A549 (cell line): ENCODE results near the gene PSME4. TPM values are rescaled to one million over a fixed set of nuclear protein-coding genes. Genes with fewer than 3 reads are reported as not detected.

Source experiments
- ATAC-seq, 2 experiments: fragments of 200-7000 bp in 1 of 2; fragments of >200 bp in 1 of 2; cut with Nextera tagmentation in 1 of 2; cut with Tn5 transposase in 1 of 2; 3 replicates each; pipeline versions ENCODE4 v1.8.0 to v1.9.1; 2018 to 2020; ENCODE audit warnings: mild to moderate bottlenecking in 1 of 2, moderate library complexity in 1 of 2
- CTCF ChIA-PET: fragments of 300-600 bp; sonication (Branson Sonifier 250); formaldehyde crosslinking; extraction: SDS; loops from one replicate; lab custom pipeline; 2021; ENCODE audit warnings: antibody characterized with exemption, inconsistent platforms; lab: Yijun Ruan, JAX
- POLR2A ChIA-PET: fragments of 350-600 bp; formaldehyde crosslinking; extraction: SDS; loops from one replicate; lab custom pipeline; 2021; ENCODE audit warnings: antibody characterized with exemption, inconsistent platforms; lab: Yijun Ruan, JAX
- DNase-seq, 2 experiments: peaks; one replicate each; pipeline versions ENCODE4 v3.0.0 to v3.0.0-alpha.2; 2011 to 2016; ENCODE audit warnings: low read depth in 1 of 2, low spot score in 1 of 2
- FAIRE-seq: peaks from 2 replicates; lab custom pipeline; 2011; peaks lifted over from hg19 to GRCh38; lab: Jason Lieb, UNC
- H3K27ac ChIP-seq, 2 experiments: fragments of >200 bp; sonication (Bioruptor Twin); formaldehyde crosslinking; 3 replicates each; pipeline ENCODE4 v1.5.1; 2016 to 2017
- H3K4me1 ChIP-seq: fragments of >200 bp; sonication (Bioruptor Twin); formaldehyde crosslinking; 3 replicates; pipeline ENCODE4 v1.6.1; 2016
- H3K4me2 ChIP-seq: fragments of >200 bp; sonication (Bioruptor Twin); formaldehyde crosslinking; 3 replicates; pipeline ENCODE4 v1.6.1; 2016
- H3K4me3 ChIP-seq: fragments of >200 bp; sonication (Bioruptor Twin); formaldehyde crosslinking; 3 replicates; pipeline ENCODE4 v1.5.1; 2016
- H3K9me3 ChIP-seq: fragments of >200 bp; sonication (Bioruptor Twin); formaldehyde crosslinking; 3 replicates; pipeline ENCODE4 v1.6.1; 2016
- BHLHE40 ChIP-seq: IDR thresholded peaks from 2 replicates; pipeline ENCODE4 v1.6.1; 2012; ENCODE audit warnings: low read depth, low read length, inconsistent platforms
- CBX2 ChIP-seq: fragments of 200-600 bp; sonication (generic); IDR thresholded peaks from 2 replicates; pipeline ENCODE4 v1.6.1; 2016; ENCODE audit warnings: low read depth, mild to moderate bottlenecking, borderline replicate concordance
- CEBPB ChIP-seq, 2 experiments: fragments of >200 bp in 1 of 2; sonication (Bioruptor Twin) in 1 of 2; formaldehyde crosslinking in 1 of 2; IDR thresholded peaks; 2 replicates each; pipeline ENCODE4 v1.6.1; 2012 to 2016
- EHF ChIP-seq: fragments of 250-450 bp; sonication (Bioruptor Pico); IDR thresholded peaks from 2 replicates; pipeline ENCODE4 v1.5.0; 2020; ENCODE audit warnings: mild to moderate bottlenecking
- FOXS1 ChIP-seq: fragments of 250-450 bp; sonication (Bioruptor Pico); IDR thresholded peaks from 2 replicates; pipeline ENCODE4 v1.5.0; 2020; ENCODE audit warnings: mild to moderate bottlenecking, moderate library complexity
- GATA3 ChIP-seq: IDR thresholded peaks from 2 replicates; pipeline ENCODE4 v1.6.1; 2012; ENCODE audit warnings: borderline replicate concordance
- HOXA7 ChIP-seq: fragments of 250-450 bp; sonication (Bioruptor Pico); IDR thresholded peaks from 2 replicates; pipeline ENCODE4 v1.5.0; 2020; ENCODE audit warnings: mild to moderate bottlenecking, moderate library complexity
- HOXB13 ChIP-seq: fragments of 250-450 bp; sonication (Bioruptor Pico); IDR thresholded peaks from 2 replicates; pipeline ENCODE4 v1.5.0; 2020; ENCODE audit warnings: low read depth, mild to moderate bottlenecking, moderate library complexity
- HOXB5 ChIP-seq: fragments of 250-450 bp; sonication (Bioruptor Pico); IDR thresholded peaks from 2 replicates; pipeline ENCODE4 v1.5.0; 2020; ENCODE audit warnings: mild to moderate bottlenecking, moderate library complexity
- JUN ChIP-seq, 2 experiments: fragments of >200 bp; sonication (Bioruptor Twin); formaldehyde crosslinking; IDR thresholded peaks; 2 replicates in 1 of 2; 3 replicates in 1 of 2; pipeline ENCODE4 v1.6.1; 2016 to 2017
- KDM1A ChIP-seq: fragments of 200-600 bp; sonication (generic); IDR thresholded peaks from 2 replicates; pipeline ENCODE4 v1.6.1; 2016; ENCODE audit warnings: low read depth, mild to moderate bottlenecking
- MAZ ChIP-seq: fragments of 150-350 bp; IDR thresholded peaks from 2 replicates; pipeline ENCODE4 v1.6.1; 2014; ENCODE audit warnings: antibody characterized with exemption, low read depth, low read length, borderline replicate concordance
- MYC ChIP-seq: IDR thresholded peaks from 2 replicates; pipeline ENCODE4 v1.6.1; 2012; ENCODE audit warnings: mild to moderate bottlenecking, inconsistent platforms, low read length, improper control_type of control experiment, borderline replicate concordance
- NFE2L2 ChIP-seq: fragments of 150-350 bp; conservative IDR thresholded peaks from 2 replicates; pipeline ENCODE4 v1.6.1; 2014; ENCODE audit warnings: low read length
- NPAS2 ChIP-seq: fragments of 250-450 bp; sonication (Bioruptor Pico); IDR thresholded peaks from 2 replicates; pipeline ENCODE4 v1.8.0; 2022; ENCODE audit warnings: mild to moderate bottlenecking, moderate library complexity, borderline replicate concordance
- POLR2A ChIP-seq: IDR thresholded peaks from 2 replicates; pipeline ENCODE4 v1.6.1; 2012; ENCODE audit warnings: mild to moderate bottlenecking, low read length
- POLR2AphosphoS2 ChIP-seq: conservative IDR thresholded peaks from 2 replicates; pipeline ENCODE4 v1.6.1; 2012; ENCODE audit warnings: low read length, improper control_type of control experiment, inconsistent platforms
- RNF2 ChIP-seq: fragments of 200-600 bp; sonication (generic); IDR thresholded peaks from 2 replicates; pipeline ENCODE4 v1.6.1; 2016; ENCODE audit warnings: low read depth, mild to moderate bottlenecking, antibody characterized with exemption, moderate library complexity, borderline replicate concordance
- TFCP2L1 ChIP-seq: fragments of 250-450 bp; sonication (Bioruptor Pico); IDR thresholded peaks from 2 replicates; pipeline ENCODE4 v1.5.0; 2021; ENCODE audit warnings: mild to moderate bottlenecking
- TP53 ChIP-seq: fragments of 250-450 bp; sonication (Bioruptor Pico); IDR thresholded peaks from 2 replicates; pipeline ENCODE4 v1.5.0; 2021; ENCODE audit warnings: mild to moderate bottlenecking, moderate library complexity
- ZNF302 ChIP-seq: fragments of 250-450 bp; sonication (Bioruptor Pico); IDR thresholded peaks from 2 replicates; pipeline ENCODE4 v1.9.0; 2021; ENCODE audit warnings: inconsistent platforms, mild to moderate bottlenecking, moderate library complexity
- WGBS: methylation state at CpG from one replicate; pipeline ENCODE4 v1.1.6; 2017; ENCODE audit errors: missing lambda C conversion rate; 5-methylcytosine and 5-hydroxymethylcytosine counted together
- polyA plus RNA-seq, 4 experiments: library from polyadenylated mRNA; depleted of rRNA in 3 of 4; stranded (reverse); fragments of >200 nt; fragmentation: RNase III in 1 of 4; extraction: RNeasy Plus Mini Kit Qiagen cat#74134 plus additional on column Dnase treatment in 1 of 4; gene quantifications; 2 replicates in 3 of 4; 3 replicates in 1 of 4; pipeline ENCODE4 v1.2.3, GENCODE V29; 2011 to 2017
- TF ChIP-seq, protein P1 (sequence below): fragments of >200 bp; sonication (Bioruptor Twin); formaldehyde crosslinking; IDR thresholded peaks from 3 replicates; pipeline ENCODE4 v1.6.1; 2016
- TF ChIP-seq, protein P2 (sequence below): fragments of 200-600 bp; sonication (generic); IDR thresholded peaks from 2 replicates; pipeline ENCODE4 v1.6.1; 2016; ENCODE audit warnings: antibody characterized with exemption, mild to moderate bottlenecking, moderate library complexity
- TF ChIP-seq, protein P3 (sequence below): IDR thresholded peaks from 2 replicates; pipeline ENCODE4 v1.6.1; 2012
- TF ChIP-seq, protein P4 (sequence below): IDR thresholded peaks from 2 replicates; pipeline ENCODE4 v1.6.1; 2012
- TF ChIP-seq, protein P5 (sequence below): fragments of >200 bp; sonication (Bioruptor Twin); formaldehyde crosslinking; IDR thresholded peaks from 3 replicates; pipeline ENCODE4 v1.5.1; 2016
- TF ChIP-seq, protein P6 (sequence below): IDR thresholded peaks from 2 replicates; pipeline ENCODE4 v1.6.1; 2012; ENCODE audit warnings: low read depth, borderline replicate concordance

PSME4 gene
- polyA plus RNA-seq, 2 of the 4 experiments (the other 2 are of a cell fraction) = 31.9 to 55.8 TPM

DNA sequence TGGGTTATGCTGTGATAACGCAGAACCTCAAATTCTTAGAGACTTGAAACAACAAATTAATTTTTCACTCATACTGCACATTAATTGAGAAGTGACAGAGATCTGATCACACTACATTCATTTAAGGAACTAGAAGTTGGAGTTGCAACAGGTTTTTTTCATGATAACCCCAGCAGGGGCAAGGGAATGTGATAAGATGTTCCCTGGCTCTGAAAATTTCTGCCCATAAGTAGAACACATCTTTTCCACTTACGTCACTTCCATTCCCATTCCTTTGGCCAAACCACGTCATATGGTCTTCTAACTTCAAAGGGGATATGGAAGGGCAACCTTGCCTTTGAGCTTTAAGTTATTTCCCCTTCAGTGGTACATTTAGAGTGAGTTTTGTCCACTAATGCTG is 29.7 kb upstream of the PSME4 start (continued):
- TF ChIP-seq MYC (no peak), RNF2 (no peak)

DNA sequence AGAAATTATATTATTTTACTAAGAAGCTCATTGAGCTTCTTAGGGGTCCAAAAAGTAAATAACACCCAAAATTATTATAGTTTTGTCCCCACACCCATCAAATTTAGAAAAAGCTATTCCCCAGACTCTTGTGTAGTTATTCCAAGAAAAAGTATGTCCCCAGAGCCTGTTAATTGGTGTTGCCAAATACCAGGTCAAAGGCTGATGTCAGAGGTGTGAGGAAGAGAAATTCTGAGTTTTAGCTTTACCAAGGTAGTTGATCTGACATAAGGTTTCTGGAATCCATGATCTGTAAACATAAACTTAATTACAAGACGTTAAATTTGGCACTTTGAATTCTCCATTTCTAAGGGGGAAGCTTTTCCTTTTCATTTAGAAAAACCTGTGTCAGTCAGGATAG is 29.3 kb upstream of the PSME4 start:
- POLR2A ChIA-PET = no interaction called here
- CTCF ChIA-PET = interaction anchor here (1.0 kb wide), 1 partner anchor 50 kb away, joined by 3 read pairs; no protein-coding TSS in a partner anchor
- no peak overlapping the region for H3K27ac ChIP-seq
- no peak for ATAC-seq
- no peak for TF ChIP-seq CBX2
- no peak for TF ChIP-seq TP53 (CRISPR knock-in tag)
- no peak for TF ChIP-seq NPAS2
- TF ChIP-seq, protein P1, sequence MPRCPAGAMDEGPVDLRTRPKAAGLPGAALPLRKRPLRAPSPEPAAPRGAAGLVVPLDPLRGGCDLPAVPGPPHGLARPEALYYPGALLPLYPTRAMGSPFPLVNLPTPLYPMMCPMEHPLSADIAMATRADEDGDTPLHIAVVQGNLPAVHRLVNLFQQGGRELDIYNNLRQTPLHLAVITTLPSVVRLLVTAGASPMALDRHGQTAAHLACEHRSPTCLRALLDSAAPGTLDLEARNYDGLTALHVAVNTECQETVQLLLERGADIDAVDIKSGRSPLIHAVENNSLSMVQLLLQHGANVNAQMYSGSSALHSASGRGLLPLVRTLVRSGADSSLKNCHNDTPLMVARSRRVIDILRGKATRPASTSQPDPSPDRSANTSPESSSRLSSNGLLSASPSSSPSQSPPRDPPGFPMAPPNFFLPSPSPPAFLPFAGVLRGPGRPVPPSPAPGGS = no peak
- no peak for TF ChIP-seq BHLHE40
- TF ChIP-seq, protein P2, sequence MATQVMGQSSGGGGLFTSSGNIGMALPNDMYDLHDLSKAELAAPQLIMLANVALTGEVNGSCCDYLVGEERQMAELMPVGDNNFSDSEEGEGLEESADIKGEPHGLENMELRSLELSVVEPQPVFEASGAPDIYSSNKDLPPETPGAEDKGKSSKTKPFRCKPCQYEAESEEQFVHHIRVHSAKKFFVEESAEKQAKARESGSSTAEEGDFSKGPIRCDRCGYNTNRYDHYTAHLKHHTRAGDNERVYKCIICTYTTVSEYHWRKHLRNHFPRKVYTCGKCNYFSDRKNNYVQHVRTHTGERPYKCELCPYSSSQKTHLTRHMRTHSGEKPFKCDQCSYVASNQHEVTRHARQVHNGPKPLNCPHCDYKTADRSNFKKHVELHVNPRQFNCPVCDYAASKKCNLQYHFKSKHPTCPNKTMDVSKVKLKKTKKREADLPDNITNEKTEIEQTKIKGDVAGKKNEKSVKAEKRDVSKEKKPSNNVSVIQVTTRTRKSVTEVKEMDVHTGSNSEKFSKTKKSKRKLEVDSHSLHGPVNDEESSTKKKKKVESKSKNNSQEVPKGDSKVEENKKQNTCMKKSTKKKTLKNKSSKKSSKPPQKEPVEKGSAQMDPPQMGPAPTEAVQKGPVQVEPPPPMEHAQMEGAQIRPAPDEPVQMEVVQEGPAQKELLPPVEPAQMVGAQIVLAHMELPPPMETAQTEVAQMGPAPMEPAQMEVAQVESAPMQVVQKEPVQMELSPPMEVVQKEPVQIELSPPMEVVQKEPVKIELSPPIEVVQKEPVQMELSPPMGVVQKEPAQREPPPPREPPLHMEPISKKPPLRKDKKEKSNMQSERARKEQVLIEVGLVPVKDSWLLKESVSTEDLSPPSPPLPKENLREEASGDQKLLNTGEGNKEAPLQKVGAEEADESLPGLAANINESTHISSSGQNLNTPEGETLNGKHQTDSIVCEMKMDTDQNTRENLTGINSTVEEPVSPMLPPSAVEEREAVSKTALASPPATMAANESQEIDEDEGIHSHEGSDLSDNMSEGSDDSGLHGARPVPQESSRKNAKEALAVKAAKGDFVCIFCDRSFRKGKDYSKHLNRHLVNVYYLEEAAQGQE = no peak
- TF ChIP-seq, protein P3, sequence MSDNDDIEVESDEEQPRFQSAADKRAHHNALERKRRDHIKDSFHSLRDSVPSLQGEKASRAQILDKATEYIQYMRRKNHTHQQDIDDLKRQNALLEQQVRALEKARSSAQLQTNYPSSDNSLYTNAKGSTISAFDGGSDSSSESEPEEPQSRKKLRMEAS = no peak
- TF ChIP-seq, protein P4, sequence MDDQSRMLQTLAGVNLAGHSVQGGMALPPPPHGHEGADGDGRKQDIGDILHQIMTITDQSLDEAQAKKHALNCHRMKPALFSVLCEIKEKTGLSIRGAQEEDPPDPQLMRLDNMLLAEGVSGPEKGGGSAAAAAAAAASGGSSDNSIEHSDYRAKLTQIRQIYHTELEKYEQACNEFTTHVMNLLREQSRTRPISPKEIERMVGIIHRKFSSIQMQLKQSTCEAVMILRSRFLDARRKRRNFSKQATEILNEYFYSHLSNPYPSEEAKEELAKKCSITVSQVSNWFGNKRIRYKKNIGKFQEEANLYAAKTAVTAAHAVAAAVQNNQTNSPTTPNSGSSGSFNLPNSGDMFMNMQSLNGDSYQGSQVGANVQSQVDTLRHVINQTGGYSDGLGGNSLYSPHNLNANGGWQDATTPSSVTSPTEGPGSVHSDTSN = no peak
- TF ChIP-seq POLR2A = no peak
- TF ChIP-seq, protein P5, sequence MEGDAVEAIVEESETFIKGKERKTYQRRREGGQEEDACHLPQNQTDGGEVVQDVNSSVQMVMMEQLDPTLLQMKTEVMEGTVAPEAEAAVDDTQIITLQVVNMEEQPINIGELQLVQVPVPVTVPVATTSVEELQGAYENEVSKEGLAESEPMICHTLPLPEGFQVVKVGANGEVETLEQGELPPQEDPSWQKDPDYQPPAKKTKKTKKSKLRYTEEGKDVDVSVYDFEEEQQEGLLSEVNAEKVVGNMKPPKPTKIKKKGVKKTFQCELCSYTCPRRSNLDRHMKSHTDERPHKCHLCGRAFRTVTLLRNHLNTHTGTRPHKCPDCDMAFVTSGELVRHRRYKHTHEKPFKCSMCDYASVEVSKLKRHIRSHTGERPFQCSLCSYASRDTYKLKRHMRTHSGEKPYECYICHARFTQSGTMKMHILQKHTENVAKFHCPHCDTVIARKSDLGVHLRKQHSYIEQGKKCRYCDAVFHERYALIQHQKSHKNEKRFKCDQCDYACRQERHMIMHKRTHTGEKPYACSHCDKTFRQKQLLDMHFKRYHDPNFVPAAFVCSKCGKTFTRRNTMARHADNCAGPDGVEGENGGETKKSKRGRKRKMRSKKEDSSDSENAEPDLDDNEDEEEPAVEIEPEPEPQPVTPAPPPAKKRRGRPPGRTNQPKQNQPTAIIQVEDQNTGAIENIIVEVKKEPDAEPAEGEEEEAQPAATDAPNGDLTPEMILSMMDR = no peak
- no peak for TF ChIP-seq EHF (CRISPR knock-in tag)
- TF ChIP-seq FOXS1 (CRISPR knock-in tag) = no peak
- TF ChIP-seq JUN (IDR thresholded peaks at IDR 0.05) = no peak
- TF ChIP-seq TFCP2L1 (CRISPR knock-in tag) = no peak
- no peak for FAIRE-seq
- no peaks in the 10 kb centered on the region for H3K9me3 ChIP-seq
- DNase-seq = no peak
- H3K4me3 ChIP-seq = no peak overlapping the region
- 28% methylated on average over 1 of the region's 1 CpG for WGBS
- no peak overlapping the region for H3K4me2 ChIP-seq
- H3K4me1 ChIP-seq = no peaks in the 10 kb centered on the region

DNA sequence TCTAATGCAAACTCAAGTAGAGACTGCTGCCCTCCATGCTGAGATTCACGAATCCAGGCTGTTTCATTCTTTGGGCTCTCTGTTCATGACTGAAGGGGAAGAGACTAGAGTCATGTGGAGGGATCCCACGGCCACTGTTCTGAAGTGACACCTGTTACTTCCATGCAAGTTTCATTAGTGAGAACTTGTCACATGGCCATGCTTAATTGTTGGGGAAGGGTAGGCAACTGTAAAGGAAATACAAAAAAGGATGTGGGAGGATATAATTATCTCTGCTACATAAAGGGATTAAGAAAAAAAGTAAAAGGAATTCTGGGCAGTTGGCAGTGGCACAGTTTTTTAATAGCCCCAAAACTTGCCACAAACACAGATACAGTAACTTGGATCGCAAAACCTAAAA is 28.0 kb upstream of the PSME4 start:
- ChIA-PET POLR2A (no interaction called here), CTCF (no interaction called here)
- ATAC-seq (no peak), DNase-seq (no peak), FAIRE-seq (no peak)
- H3K27ac ChIP-seq = no peak overlapping the region
- H3K4me2 ChIP-seq = no peak overlapping the region
- 69% methylated on average over 3 of the region's 3 CpGs for WGBS
- H3K9me3 ChIP-seq = no peaks in the 10 kb centered on the region
- H3K4me3 ChIP-seq = no peak overlapping the region
- H3K4me1 ChIP-seq = no peaks in the 10 kb centered on the region
- TF ChIP-seq GATA3 = no peak
- TF ChIP-seq HOXB5 (CRISPR knock-in tag) = no peak
- no peak for TF ChIP-seq POLR2AphosphoS2
- TF ChIP-seq, protein P1 = no peak
- TF ChIP-seq CEBPB (IDR thresholded peaks at IDR 0.05) = no peak
- no peak for TF ChIP-seq NPAS2
- no peak for TF ChIP-seq MYC
- TF ChIP-seq BHLHE40 = no peak
- TF ChIP-seq MAZ = no peak
- TF ChIP-seq, protein P6, sequence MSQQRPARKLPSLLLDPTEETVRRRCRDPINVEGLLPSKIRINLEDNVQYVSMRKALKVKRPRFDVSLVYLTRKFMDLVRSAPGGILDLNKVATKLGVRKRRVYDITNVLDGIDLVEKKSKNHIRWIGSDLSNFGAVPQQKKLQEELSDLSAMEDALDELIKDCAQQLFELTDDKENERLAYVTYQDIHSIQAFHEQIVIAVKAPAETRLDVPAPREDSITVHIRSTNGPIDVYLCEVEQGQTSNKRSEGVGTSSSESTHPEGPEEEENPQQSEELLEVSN = no peak
- no peak for TF ChIP-seq ZNF302 (CRISPR knock-in tag)
- TF ChIP-seq NFE2L2 = no peak
- no peak for TF ChIP-seq EHF (CRISPR knock-in tag)
- TF ChIP-seq KDM1A = no peak
- no peak for TF ChIP-seq HOXA7 (CRISPR knock-in tag)
- TF ChIP-seq HOXB13 (CRISPR knock-in tag) = no peak
